AG09319 (cell line): ENCODE results near the gene NBEA.

Experiments used
- DNase-seq: peaks from one replicate; pipeline ENCODE4 v3.0.0-alpha.2; 2010; ENCODE audit warnings: low read depth; ENCODE audit errors: extremely low read depth
- CTCF ChIP-seq: IDR thresholded peaks from 2 replicates; pipeline ENCODE4 v1.5.1; 2011; ENCODE audit warnings: low read depth, mild to moderate bottlenecking, inconsistent platforms, low read length, moderate library complexity

NBEA gene

GRCh38 chr13:35694549-35695447 lies 752.7 kb downstream of the NBEA start:
- no peak for TF ChIP-seq CTCF
- no peak for DNase-seq

GRCh38 chr13:35695448-35695770 lies 753.3 kb downstream of the NBEA start:
- TF ChIP-seq CTCF = no peak
- no peak for DNase-seq

- TF ChIP-seq CTCF = no peak
- no peak for DNase-seq
These were observed 755.2 kb downstream of the NBEA start for GRCh38 chr13:35697186-35697730.

GRCh38 chr13:35698911-35699576 lies 757.0 kb downstream of the NBEA start:
- TF ChIP-seq CTCF = no peak
- no peak for DNase-seq

- no peak for TF ChIP-seq CTCF
- peak; percentile 84 for DNase-seq
These were observed 757.9 kb downstream of the NBEA start for GRCh38 chr13:35699825-35700510.

GRCh38 chr13:35700671-35701070 lies 758.6 kb downstream of the NBEA start:
- no peak for DNase-seq
- no peak for TF ChIP-seq CTCF
